IMR-90 (cell line): ENCODE results near the gene MMUT. TPM values are rescaled to one million over a fixed set of nuclear protein-coding genes. Genes with fewer than 3 reads are reported as not detected.
"Not testable (repeated sequence)": the region's sequence is repeated elsewhere in the genome, so short reads cannot be mapped to it uniquely, and the experiment has no call there.

ENCODE experiments used
- ATAC-seq: fragments of 200-7000 bp; cut with Tn5 transposase; 2 replicates; pipeline ENCODE4 v1.9.1; 2020; ENCODE audit warnings: low read depth, mild to moderate bottlenecking, moderate library complexity
- BruUV-seq: library from RNA; stranded (reverse); fragments of 400-500 nt; replicated peaks from 2 replicates; lab custom pipeline; 2021; lab: Mats Ljungman, UMichigan
- CTCF ChIA-PET: fragments of 300-600 bp; formaldehyde crosslinking; extraction: SDS; loops from one replicate; lab custom pipeline; 2021; ENCODE audit warnings: antibody characterized with exemption; lab: Yijun Ruan, JAX
- POLR2A ChIA-PET: fragments of 300-600 bp; sonication (Branson Sonifier 250); formaldehyde crosslinking; loops from one replicate; lab custom pipeline; 2022; ENCODE audit warnings: antibody characterized with exemption; ENCODE audit not compliant: unreplicated experiment; lab: Charles Lee
- DNase-seq: peaks from one replicate; pipeline ENCODE4 v3.0.0; 2013
- H2AFZ ChIP-seq: replicated peaks from 2 replicates; pipeline ENCODE3; 2013; ENCODE audit warnings: low read length, mild to moderate bottlenecking; ENCODE audit not compliant: poor library complexity
- H2AK5ac ChIP-seq: 2 replicates; pipeline ENCODE4 v1.6.1; 2013; ENCODE audit warnings: low read depth, low read length, inconsistent platforms
- H2AK9ac ChIP-seq: replicated peaks from 2 replicates; pipeline ENCODE3; 2013; ENCODE audit warnings: mild to moderate bottlenecking, low read depth, low read length, moderate library complexity; ENCODE audit not compliant: poor library complexity
- H2BK120ac ChIP-seq: 2 replicates; pipeline ENCODE4 v1.6.1; 2013; ENCODE audit warnings: low read depth, low read length, inconsistent platforms
- H2BK15ac ChIP-seq: 3 replicates; pipeline ENCODE4 v1.6.1; 2013; ENCODE audit warnings: low read depth, low read length, inconsistent platforms
- H2BK20ac ChIP-seq: 2 replicates; pipeline ENCODE4 v1.6.1; 2013; ENCODE audit warnings: low read depth, mild to moderate bottlenecking, inconsistent platforms, low read length, moderate library complexity
- H2BK5ac ChIP-seq: 2 replicates; pipeline ENCODE4 v1.6.1; 2013; ENCODE audit warnings: mild to moderate bottlenecking, low read depth, low read length, inconsistent platforms; ENCODE audit not compliant: poor library complexity, severe bottlenecking
- H3K14ac ChIP-seq: replicated peaks from 2 replicates; pipeline ENCODE4 v1.6.1; 2013; ENCODE audit warnings: low read depth, low read length, inconsistent platforms
- H3K18ac ChIP-seq: 2 replicates; pipeline ENCODE4 v1.6.1; 2013; ENCODE audit warnings: low read depth, low read length, control low read depth
- H3K23ac ChIP-seq: 2 replicates; pipeline ENCODE4 v1.6.1; 2013; ENCODE audit warnings: low read depth, low read length, inconsistent platforms
- H3K27ac ChIP-seq: 2 replicates; pipeline ENCODE4 v1.5.1; 2013; ENCODE audit warnings: mild to moderate bottlenecking, control low read depth, low read length; ENCODE audit not compliant: insufficient read depth
- H3K27me3 ChIP-seq: 2 replicates; pipeline ENCODE4 v1.6.1; 2013; ENCODE audit warnings: low read length; ENCODE audit not compliant: control insufficient read depth, insufficient read depth
- H3K36me3 ChIP-seq: 2 replicates; pipeline ENCODE4 v1.6.1; 2013; ENCODE audit warnings: low read length, mixed read lengths; ENCODE audit not compliant: control insufficient read depth, insufficient read depth
- H3K4ac ChIP-seq: 2 replicates; pipeline ENCODE4 v1.6.1; 2013; ENCODE audit warnings: low read depth, low read length, inconsistent platforms
- H3K4me1 ChIP-seq: 2 replicates; pipeline ENCODE4 v1.6.1; 2013; ENCODE audit warnings: low read length, mixed read lengths; ENCODE audit not compliant: control insufficient read depth, insufficient read depth
- H3K4me2 ChIP-seq: 2 replicates; pipeline ENCODE4 v1.6.1; 2013; ENCODE audit warnings: low read depth, mild to moderate bottlenecking, control low read depth, low read length, moderate library complexity
- H3K4me3 ChIP-seq: 2 replicates; pipeline ENCODE4 v1.5.1; 2013; ENCODE audit warnings: low read depth, mild to moderate bottlenecking, control low read depth, low read length, moderate library complexity; ENCODE audit not compliant: insufficient read depth
- H3K56ac ChIP-seq: 2 replicates; pipeline ENCODE4 v1.6.1; 2013; ENCODE audit warnings: low read length, inconsistent platforms; ENCODE audit not compliant: insufficient read depth; ENCODE audit errors: extremely low read depth
- H3K79me1 ChIP-seq, 2 experiments: 2 replicates each; pipeline ENCODE4 v1.6.1; 2013; ENCODE audit warnings: low read length in 2 of 2, inconsistent platforms in 1 of 2, low read depth in 1 of 2
- H3K9ac ChIP-seq: 2 replicates; pipeline ENCODE4 v1.6.1; 2013; ENCODE audit warnings: low read depth, low read length, control low read depth
- H3K9me1 ChIP-seq: 2 replicates; pipeline ENCODE4 v1.6.1; 2013; ENCODE audit warnings: low read length, inconsistent platforms; ENCODE audit not compliant: insufficient read depth
- H3K9me3 ChIP-seq: 2 replicates; pipeline ENCODE4 v1.6.1; 2013; ENCODE audit warnings: low read length; ENCODE audit not compliant: control insufficient read depth, insufficient read depth
- H4K20me1 ChIP-seq: 2 replicates; pipeline ENCODE4 v1.6.1; 2013; ENCODE audit warnings: low read length, inconsistent platforms; ENCODE audit not compliant: insufficient read depth
- H4K5ac ChIP-seq: 2 replicates; pipeline ENCODE4 v1.6.1; 2013; ENCODE audit warnings: mild to moderate bottlenecking, low read depth, low read length, control low read depth
- H4K8ac ChIP-seq, 2 experiments: 2 replicates each; pipeline ENCODE4 v1.6.1; 2013; ENCODE audit warnings: low read depth in 2 of 2, low read length in 2 of 2, control low read depth in 1 of 2, inconsistent platforms in 1 of 2
- H4K91ac ChIP-seq: 2 replicates; pipeline ENCODE4 v1.6.1; 2013; ENCODE audit warnings: low read depth, low read length, inconsistent platforms; ENCODE audit not compliant: insufficient read depth
- WGBS, 2 experiments: methylation state at CpG; one replicate each; pipeline versions ENCODE4 v1.1.5 to v1.1.7; 2013; ENCODE audit warnings: missing lambda C conversion rate in 2 of 2; ENCODE audit not compliant: insufficient read length in 1 of 2; ENCODE audit errors: extremely low coverage in 2 of 2; 5-methylcytosine and 5-hydroxymethylcytosine counted together
- dilution Hi-C: fragments of 300-500 bp; cut with HindIII; formaldehyde crosslinking; loops from one replicate; pipeline ENCODE4 v1.14.3; 2018; ENCODE audit warnings: low sequenced_read_pairs; ENCODE audit not compliant: unreplicated experiment
- in situ Hi-C: fragments of 300-500 bp; cut with MboI; formaldehyde crosslinking; loops from 3 replicates; pipeline ENCODE4 v1.14.3; 2019; ENCODE audit warnings: low sequenced_read_pairs, inconsistent platforms, mixed read lengths
- intact Hi-C: fragments of 100-400 bp; cut with micrococcal nuclease; formaldehyde crosslinking; loops from 2 replicates; pipeline ENCODE4 v1.10.0; 2022
- polyA plus RNA-seq, 3 experiments: library from polyadenylated mRNA; depleted of rRNA; stranded (reverse); fragments of >200 nt; gene quantifications; 2 replicates each; pipeline ENCODE4 v1.2.3, GENCODE V29; 2012; ENCODE audit warnings: low replicate concordance in 1 of 3
- total RNA-seq: library from RNA; depleted of rRNA; stranded (reverse); fragments of >200 nt; gene quantifications from 2 replicates; pipeline ENCODE4 v1.2.3, GENCODE V29; 2012

Gene MMUT
- total and polyA plus RNA-seq, 2 of the 4 experiments (the other 2 are of a cell fraction), result 10.6 to 11.7 TPM

DNA sequence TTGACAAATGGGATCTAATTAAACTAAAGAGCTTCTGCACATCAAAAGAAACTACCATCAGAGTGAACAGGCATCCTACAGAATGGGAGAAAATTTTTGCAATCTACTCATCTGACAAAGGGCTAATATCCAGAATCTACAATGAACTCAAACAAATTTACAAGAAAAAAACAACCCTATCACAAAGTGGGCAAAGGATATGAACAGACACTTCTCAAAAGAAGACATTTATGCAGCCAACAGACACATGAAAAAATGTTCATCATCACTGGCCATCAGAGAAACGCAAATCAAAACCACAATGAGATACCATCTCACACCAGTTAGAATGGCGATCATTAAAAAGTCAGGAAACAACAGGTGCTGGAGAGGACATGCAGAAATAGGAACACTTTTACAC, 13.5 kb upstream of the MMUT start:
- WGBS, 2 experiments, result no CpG with 5 or more reads among the region's 2 CpGs
- DNase-seq, H3K27me3 ChIP-seq, H3K4ac ChIP-seq, H3K4me1 ChIP-seq, H2BK120ac ChIP-seq, BruUV-seq, dilution Hi-C loops, H4K91ac ChIP-seq, H3K79me1 ChIP-seq, in situ Hi-C loops, H4K20me1 ChIP-seq, H3K23ac ChIP-seq, H3K14ac ChIP-seq, H3K9me3 ChIP-seq, intact Hi-C loops, H2BK15ac ChIP-seq, H3K4me2 ChIP-seq, H2BK20ac ChIP-seq, POLR2A ChIA-PET, H2AK5ac ChIP-seq, CTCF ChIA-PET, H3K36me3 ChIP-seq, H3K56ac ChIP-seq, H3K4me3 ChIP-seq, H3K9me1 ChIP-seq, H3K27ac ChIP-seq, H2AFZ ChIP-seq, ATAC-seq, H3K18ac ChIP-seq, H2AK9ac ChIP-seq, H4K8ac ChIP-seq, H3K9ac ChIP-seq, H4K5ac ChIP-seq, H2BK5ac ChIP-seq: not testable (repeated sequence)
